Hepatocyte (in vitro differentiated cells): Measurements from ENCODE around the gene LMF2. TPM values are rescaled to one million over a fixed set of nuclear protein-coding genes. Genes with fewer than 3 reads are reported as not detected.

ENCODE experiments used
- DNase-seq: peaks from one replicate; pipeline ENCODE4 v3.0.0-alpha.2; 2016; ENCODE audit warnings: low spot score
- H2AFZ ChIP-seq: fragments of 200-600 bp; sonication (generic); 2 replicates; pipeline ENCODE4 v1.6.0; 2016; ENCODE audit warnings: antibody characterized with exemption, mild to moderate bottlenecking
- H3K27ac ChIP-seq: fragments of 200-600 bp; sonication (generic); 2 replicates; pipeline ENCODE4 v1.5.1; 2016; ENCODE audit warnings: mild to moderate bottlenecking
- H3K27me3 ChIP-seq: fragments of 200-600 bp; sonication (generic); 2 replicates; pipeline ENCODE4 v1.6.1; 2016
- H3K36me3 ChIP-seq: fragments of 200-600 bp; sonication (generic); replicated peaks from 2 replicates; pipeline ENCODE4 v1.5.1; 2016; ENCODE audit warnings: low read depth; ENCODE audit not compliant: insufficient read depth
- H3K4me1 ChIP-seq: fragments of 200-600 bp; sonication (generic); 2 replicates; pipeline ENCODE4 v1.5.1; 2016; ENCODE audit warnings: mild to moderate bottlenecking, moderate library complexity; ENCODE audit not compliant: insufficient read depth
- H3K4me2 ChIP-seq: fragments of 200-600 bp; sonication (generic); 2 replicates; pipeline ENCODE4 v1.6.0; 2016
- H3K4me3 ChIP-seq: fragments of 200-600 bp; sonication (generic); 2 replicates; pipeline ENCODE4 v1.5.1; 2016; ENCODE audit warnings: mild to moderate bottlenecking
- H3K79me2 ChIP-seq: fragments of 200-600 bp; sonication (generic); 2 replicates; pipeline ENCODE4 v1.6.0; 2017; ENCODE audit warnings: mild to moderate bottlenecking
- H3K9me2 ChIP-seq: fragments of 200-600 bp; sonication (generic); replicated peaks from 2 replicates; pipeline ENCODE4 v1.6.0; 2017; ENCODE audit warnings: mild to moderate bottlenecking; ENCODE audit not compliant: insufficient read depth
- H3K9me3 ChIP-seq: fragments of 200-600 bp; sonication (generic); 2 replicates; pipeline ENCODE4 v1.5.1; 2016; ENCODE audit warnings: low read depth, mild to moderate bottlenecking
- H4K20me1 ChIP-seq: fragments of 200-600 bp; sonication (generic); 2 replicates; pipeline ENCODE4 v1.6.0; 2016; ENCODE audit warnings: mild to moderate bottlenecking; ENCODE audit not compliant: insufficient read depth, poor library complexity, severe bottlenecking
- CTCF ChIP-seq: fragments of 200-600 bp; sonication (generic); IDR thresholded peaks from 2 replicates; pipeline ENCODE4 v1.5.1; 2016; ENCODE audit warnings: antibody characterized with exemption, mild to moderate bottlenecking; ENCODE audit not compliant: poor library complexity
- EZH2 ChIP-seq: fragments of 200-600 bp; sonication (generic); IDR thresholded peaks from 2 replicates; pipeline ENCODE4 v1.6.1; 2016; ENCODE audit warnings: antibody characterized with exemption, mild to moderate bottlenecking, borderline replicate concordance
- EZH2phosphoT487 ChIP-seq: fragments of 200-600 bp; sonication (generic); IDR thresholded peaks from one replicate; pipeline ENCODE4 v1.6.1; 2018; ENCODE audit warnings: antibody characterized with exemption, mild to moderate bottlenecking, low read depth, moderate library complexity; ENCODE audit not compliant: unreplicated experiment, severe bottlenecking
- WGBS: methylation state at CpG from one replicate; pipeline ENCODE4 v1.1.6; 2016; ENCODE audit warnings: low lambda C conversion rate; ENCODE audit errors: missing lambda C conversion rate; 5-methylcytosine and 5-hydroxymethylcytosine counted together
- polyA plus RNA-seq: library from polyadenylated mRNA; unstranded; fragments of >200 nt; fragmentation: Nextera tagmentation; extraction: Ambion mirVana; gene quantifications from 2 replicates; pipeline ENCODE4 v1.2.1, GENCODE V29; 2016
- total RNA-seq: library from RNA; depleted of rRNA; stranded (reverse); fragments of >200 nt; gene quantifications from 2 replicates; pipeline ENCODE4 v1.2.3, GENCODE V29; 2014

LMF2 gene
- total and polyA plus RNA-seq, 2 experiments from 2014 or later: 32.8 to 97.6 TPM

DNA sequence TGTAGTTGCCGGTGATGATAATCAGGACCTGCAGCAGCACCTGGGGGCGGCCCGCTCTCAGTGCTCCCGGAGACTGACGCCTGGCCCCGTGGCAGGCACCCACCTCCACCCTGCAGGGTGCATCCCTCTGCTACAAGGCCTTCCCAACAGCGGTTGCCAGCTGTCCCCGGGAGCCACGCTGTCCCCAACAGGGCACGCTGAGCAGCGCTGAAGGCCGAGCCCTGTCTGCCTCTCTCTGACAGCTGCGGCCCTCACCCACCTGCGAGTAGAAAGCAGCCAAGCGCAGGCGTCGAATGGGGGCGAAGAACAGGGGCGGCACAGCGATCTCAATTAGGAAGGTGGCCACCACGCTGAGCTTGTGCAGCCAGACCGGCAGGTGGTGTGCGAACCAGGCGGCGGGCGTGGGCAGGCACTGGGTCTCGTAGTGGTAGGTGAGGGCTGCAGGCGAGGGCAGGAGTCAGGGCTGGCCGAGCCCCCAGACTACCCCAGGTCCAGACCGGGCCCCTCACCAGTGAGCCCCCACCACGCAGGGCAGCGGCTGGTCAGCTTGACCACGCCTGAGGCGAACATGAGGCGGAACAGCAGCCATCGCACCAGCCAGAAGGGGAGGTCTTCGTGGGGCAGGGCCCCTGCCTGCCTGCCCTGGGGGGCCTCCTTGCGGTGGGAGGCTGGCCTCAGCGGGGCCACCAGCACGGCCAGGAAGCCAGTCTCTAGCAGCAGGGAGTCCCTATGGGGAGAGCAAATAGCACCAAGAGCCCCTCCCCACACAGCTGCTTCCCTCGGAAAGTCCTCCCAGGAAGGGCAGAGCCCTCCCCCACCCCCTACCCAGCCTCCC lies 1.5 kb downstream of the LMF2 start:
- DNase-seq: peak; percentile 7
- no peak overlapping the region for H3K4me3 ChIP-seq

GRCh38 chr22:50505276-50505775 lies 2.2 kb downstream of the LMF2 start:
- Histone ChIP-seq H3K4me3 (no peak overlapping the region), H3K9me3 (no peaks in the 10 kb centered on the region), H2AFZ (no peak overlapping the region), H4K20me1 (no peaks in the 10 kb centered on the region), H3K79me2 (peaks cover 34% of the 10 kb centered on the region), H3K9me2 (no peaks in the 10 kb centered on the region), H3K4me1 (peaks cover 14% of the 10 kb centered on the region), H3K27me3 (no peaks in the 10 kb centered on the region), H3K4me2 (no peak overlapping the region), H3K27ac (no peak overlapping the region), H3K36me3 (no peaks in the 10 kb centered on the region)
- peak; percentile 3 for DNase-seq
- no peak for TF ChIP-seq CTCF
- TF ChIP-seq EZH2phosphoT487: no peak
- TF ChIP-seq EZH2: no peak
- WGBS: 96% methylated on average over 8 of the region's 14 CpGs

More for the DNA sequence above, 1.5 kb downstream of the LMF2 start:
- no peak overlapping the region for H2AFZ ChIP-seq
- no peaks in the 10 kb centered on the region for H3K36me3 ChIP-seq
- 95% methylated on average over 35 of the region's 41 CpGs for WGBS
- H3K27ac ChIP-seq: no peak overlapping the region
- H3K9me2 ChIP-seq: no peaks in the 10 kb centered on the region
- H4K20me1 ChIP-seq: no peaks in the 10 kb centered on the region
- H3K4me2 ChIP-seq: peak overlapping the region; percentile 96
- no peak for TF ChIP-seq EZH2phosphoT487
- no peak for TF ChIP-seq CTCF
- no peak for TF ChIP-seq EZH2
- peaks cover 14% of the 10 kb centered on the region for H3K4me1 ChIP-seq
- H3K27me3 ChIP-seq: no peaks in the 10 kb centered on the region
- peaks cover 41% of the 10 kb centered on the region for H3K79me2 ChIP-seq
- no peaks in the 10 kb centered on the region for H3K9me3 ChIP-seq

- no peak overlapping the region for H3K27ac ChIP-seq
- 98% methylated on average over 25 of the region's 44 CpGs for WGBS
- H3K4me2 ChIP-seq: no peak overlapping the region
- H3K27me3 ChIP-seq: no peaks in the 10 kb centered on the region
- DNase-seq: peak; percentile 9
- H3K9me2 ChIP-seq: no peaks in the 10 kb centered on the region
- H3K36me3 ChIP-seq: no peaks in the 10 kb centered on the region
- H3K4me3 ChIP-seq: no peak overlapping the region
- H4K20me1 ChIP-seq: no peaks in the 10 kb centered on the region
- no peak for TF ChIP-seq CTCF
- TF ChIP-seq EZH2phosphoT487: no peak
- no peak for TF ChIP-seq EZH2
- no peak overlapping the region for H2AFZ ChIP-seq
- H3K4me1 ChIP-seq: peaks cover 13% of the 10 kb centered on the region
- H3K9me3 ChIP-seq: no peaks in the 10 kb centered on the region
- peaks cover 27% of the 10 kb centered on the region for H3K79me2 ChIP-seq
Observed at GRCh38 chr22:50504369-50505211, 2.9 kb downstream of the LMF2 start.
